Common myeloid progenitor, CD34-positive (primary cell): Measurements from ENCODE around the gene PHC2.

Source experiments
- CTCF ChIA-PET: fragments of 350-600 bp; sonication (Branson Sonifier 250); formaldehyde crosslinking; loops from one replicate; lab custom pipeline; 2021; ENCODE audit warnings: antibody characterized with exemption; lab: Charles Lee
- POLR2A ChIA-PET: fragments of 350-600 bp; sonication (Branson Sonifier 250); formaldehyde crosslinking; loops from one replicate; lab custom pipeline; 2021; ENCODE audit warnings: antibody characterized with exemption; lab: Charles Lee
- DNase-seq, 3 donors: peaks; one replicate each; pipeline versions ENCODE4 v3.0.0 to v3.0.0-alpha.2; 2013
- H3K27ac ChIP-seq, 2 experiments: 1 replicate in 1 of 2; 2 replicates in 1 of 2; pipeline ENCODE4 v1.7.0; 2013; ENCODE audit warnings: inconsistent platforms in 2 of 2, low read length in 2 of 2, mild to moderate bottlenecking in 2 of 2, low read depth in 1 of 2, moderate library complexity in 1 of 2; ENCODE audit not compliant: severe bottlenecking in 2 of 2, insufficient read depth in 1 of 2, poor library complexity in 1 of 2
- H3K27me3 ChIP-seq, 5 experiments: replicated peaks in 2 of 5; 1 replicate in 3 of 5; 2 replicates in 2 of 5; pipeline versions ENCODE4 v1.6.1 to v1.7.0; 2013; ENCODE audit warnings: low read length in 4 of 5, mild to moderate bottlenecking in 2 of 5, moderate library complexity in 2 of 5, inconsistent platforms in 1 of 5; ENCODE audit not compliant: insufficient read depth in 5 of 5, control insufficient read depth in 4 of 5
- H3K36me3 ChIP-seq, 4 experiments: 1 replicate in 2 of 4; 2 replicates in 2 of 4; pipeline versions ENCODE4 v1.6.1 to v1.7.0; 2013; ENCODE audit warnings: low read length in 3 of 4, control low read depth in 1 of 4, mild to moderate bottlenecking in 1 of 4; ENCODE audit not compliant: control insufficient read depth in 4 of 4, insufficient read depth in 4 of 4
- H3K4me1 ChIP-seq, 4 experiments: 1 replicate in 3 of 4; 2 replicates in 1 of 4; pipeline versions ENCODE4 v1.6.1 to v1.7.1; 2013; ENCODE audit warnings: low read length in 3 of 4, mild to moderate bottlenecking in 3 of 4, control low read depth in 1 of 4, inconsistent platforms in 1 of 4, moderate library complexity in 1 of 4; ENCODE audit not compliant: control insufficient read depth in 4 of 4, insufficient read depth in 4 of 4; ENCODE audit errors: control extremely low read depth in 1 of 4
- H3K4me3 ChIP-seq, 7 experiments: 1 replicate in 4 of 7; 2 replicates in 3 of 7; pipeline versions ENCODE4 v1.5.1 to v1.7.0; 2013; ENCODE audit warnings: mild to moderate bottlenecking in 7 of 7, low read length in 6 of 7, moderate library complexity in 6 of 7, inconsistent platforms in 2 of 7, low read depth in 2 of 7, control low read depth in 1 of 7; ENCODE audit not compliant: insufficient read depth in 4 of 7, control insufficient read depth in 1 of 7; ENCODE audit errors: extremely low read depth in 1 of 7
- H3K9me3 ChIP-seq, 5 experiments: 1 replicate in 4 of 5; 2 replicates in 1 of 5; pipeline versions ENCODE4 v1.6.1 to v1.7.1; 2013; ENCODE audit warnings: low read length in 4 of 5, mild to moderate bottlenecking in 2 of 5, inconsistent platforms in 1 of 5, low read depth in 1 of 5, moderate library complexity in 1 of 5; ENCODE audit not compliant: control insufficient read depth in 4 of 5, insufficient read depth in 2 of 5; ENCODE audit errors: control extremely low read depth in 1 of 5
- WGBS: methylation state at CpG from one replicate; pipeline ENCODE4 v1.1.5; 2013; ENCODE audit not compliant: insufficient coverage; 5-methylcytosine and 5-hydroxymethylcytosine counted together

The PHC2 gene

GRCh38 chr1:33392206-33392605, 38.7 kb downstream of the PHC2 start:
- Histone ChIP-seq H3K4me1 (peaks cover 20 to 45% (median 30%) of the 10 kb centered on the region in 4 experiments), H3K9me3 (no peaks in the 10 kb centered on the region), H3K4me3 (no peak overlapping the region), H3K27me3 (no peaks in the 10 kb centered on the region), H3K27ac (no peak overlapping the region), H3K36me3 (no peaks in the 10 kb centered on the region)
- POLR2A ChIA-PET: no interaction called here
- CTCF ChIA-PET: interaction anchor here (1.1 kb wide), 2 partner anchors 9 kb away, joined by 4 read pairs; no protein-coding TSS in a partner anchor
- no peak for DNase-seq
- 99% methylated on average over 8 of the region's 8 CpGs for WGBS

GRCh38 chr1:33391343-33392078, 39.4 kb downstream of the PHC2 start:
- Histone ChIP-seq H3K4me1 (peaks cover 14 to 40% (median 23%) of the 10 kb centered on the region in 4 experiments), H3K9me3 (no peaks in the 10 kb centered on the region), H3K27me3 (no peaks in the 10 kb centered on the region), H3K36me3 (no peaks in the 10 kb centered on the region), H3K27ac (no peak overlapping the region), H3K4me3 (no peak overlapping the region)
- WGBS: 98% methylated on average over 7 of the region's 8 CpGs
- CTCF ChIA-PET: interaction anchor here (1.1 kb wide), 1 partner anchor 10 kb away, joined by 4 read pairs; no protein-coding TSS in a partner anchor
- POLR2A ChIA-PET: no interaction called here
- no peak for DNase-seq

DNA sequence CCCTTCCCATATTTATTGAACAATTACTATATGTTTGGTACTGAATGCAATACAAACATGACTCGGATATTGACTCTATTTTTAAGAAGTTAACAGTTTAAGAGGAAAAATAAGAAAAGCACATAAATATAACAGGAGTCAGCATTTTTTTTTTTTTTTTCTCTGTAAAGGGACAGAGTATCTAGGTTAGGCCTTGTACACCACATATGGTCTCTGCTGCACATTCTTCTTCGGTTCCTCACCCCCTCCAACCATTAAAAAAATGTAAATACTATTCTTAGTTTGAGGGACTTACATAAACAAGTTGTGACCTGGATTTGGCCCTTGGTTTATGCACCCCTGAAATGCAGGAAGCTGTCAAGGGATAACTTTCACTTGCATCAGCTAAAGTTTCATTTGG, 40.4 kb downstream of the PHC2 start:
- no CpG with 5 or more reads among the region's 2 CpGs for WGBS
- ChIA-PET CTCF (no interaction called here), POLR2A (no interaction called here)
- Histone ChIP-seq H3K36me3 (no peaks in the 10 kb centered on the region), H3K9me3 (no peaks in the 10 kb centered on the region), H3K4me3 (no peak overlapping the region), H3K27ac (no peak overlapping the region), H3K4me1 (peaks cover 5 to 31% (median 16%) of the 10 kb centered on the region in 4 experiments), H3K27me3 (no peaks in the 10 kb centered on the region)
- no peak for DNase-seq

DNA sequence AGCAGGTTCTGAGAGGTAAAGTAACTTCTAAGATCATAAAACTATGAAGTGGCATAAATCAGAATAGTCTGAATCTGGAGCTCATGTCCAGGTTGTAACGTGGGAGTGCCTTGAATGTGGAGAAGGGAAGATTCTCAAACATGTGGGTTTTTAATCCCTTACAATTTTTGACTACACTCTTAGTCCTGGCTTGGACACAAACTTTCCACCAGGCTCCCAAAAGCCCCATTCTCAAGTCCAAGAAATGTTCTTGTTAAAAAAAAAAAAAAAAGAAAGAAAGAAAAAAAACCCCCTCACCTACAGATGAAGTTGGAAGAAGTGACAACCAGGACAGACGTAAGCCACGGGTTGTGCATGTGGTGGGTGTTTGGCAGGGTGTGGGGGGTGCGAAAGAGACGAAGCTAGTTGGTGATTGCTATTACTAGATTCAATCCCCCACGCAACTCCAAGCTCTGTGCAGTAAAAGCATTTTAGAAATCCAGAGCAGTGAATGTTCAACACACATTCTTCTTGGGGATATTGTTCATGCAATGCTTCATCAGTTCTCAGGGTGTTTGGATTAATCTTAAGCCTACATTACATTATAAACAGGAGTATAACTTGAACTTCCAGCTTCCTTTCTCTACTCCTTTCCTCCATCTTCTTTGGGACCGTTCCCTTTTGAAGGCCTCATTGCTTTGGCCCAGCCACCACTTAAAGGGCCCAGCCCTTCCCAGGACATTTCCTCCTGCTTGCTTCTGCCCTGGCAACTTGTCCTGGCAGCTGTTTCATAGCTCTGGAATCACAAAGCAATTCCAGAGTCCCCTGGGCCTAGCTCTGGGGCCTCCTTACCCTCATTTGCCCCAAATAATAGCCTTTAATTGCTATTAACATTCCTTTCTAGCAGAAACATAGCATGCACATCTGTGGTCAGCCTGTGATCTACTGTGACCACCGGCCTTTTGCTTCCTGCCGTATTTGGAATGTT, 41.8 kb downstream of the PHC2 start:
- DNase-seq: no peak

GRCh38 chr1:33387625-33388024, 43.3 kb downstream of the PHC2 start:
- ChIA-PET CTCF (no interaction called here), POLR2A (interaction anchor here (1.0 kb wide), 1 partner anchor 82 kb away, joined by 3 read pairs; no protein-coding TSS in a partner anchor)
- WGBS: 59% methylated on average over 3 of the region's 5 CpGs
- Histone ChIP-seq H3K9me3 (no peaks in the 10 kb centered on the region), H3K36me3 (no peaks in the 10 kb centered on the region), H3K4me1 (peaks cover 4 to 36% (median 20%) of the 10 kb centered on the region in 4 experiments), H3K27ac (no peak overlapping the region), H3K4me3 (no peak overlapping the region), H3K27me3 (no peaks in the 10 kb centered on the region)
- no peak for DNase-seq

More for the DNA sequence above, 41.8 kb downstream of the PHC2 start:
- CTCF ChIA-PET: interaction anchor here (0.6 to 1.8 kb wide), 4 partner anchors 12 to 171 kb away, joined by 3 to 4 read pairs (median 3); no protein-coding TSS in a partner anchor
- H3K4me1 ChIP-seq: peaks cover 4 to 31% (median 15%) of the 10 kb centered on the region in 4 experiments
- POLR2A ChIA-PET: no interaction called here
- H3K4me3 ChIP-seq: no peak overlapping the region
- 98% methylated on average over 5 of the region's 9 CpGs for WGBS
- H3K36me3 ChIP-seq: no peaks in the 10 kb centered on the region
- H3K27me3 ChIP-seq: no peaks in the 10 kb centered on the region
- H3K27ac ChIP-seq: no peak overlapping the region
- no peaks in the 10 kb centered on the region for H3K9me3 ChIP-seq

GRCh38 chr1:33385251-33385650, 45.6 kb downstream of the PHC2 start:
- H3K27ac ChIP-seq: no peak overlapping the region
- WGBS: 100% methylated on average over 6 of the region's 6 CpGs
- H3K4me1 ChIP-seq: peaks cover 14 to 60% (median 44%) of the 10 kb centered on the region in 4 experiments
- no peaks in the 10 kb centered on the region for H3K27me3 ChIP-seq
- CTCF ChIA-PET: interaction anchor here (0.9 to 1.3 kb wide), 3 partner anchors 8 to 16 kb away, joined by 3 read pairs; no protein-coding TSS in a partner anchor
- DNase-seq: no peak
- no peak overlapping the region for H3K4me3 ChIP-seq
- no peaks in the 10 kb centered on the region for H3K36me3 ChIP-seq
- H3K9me3 ChIP-seq: no peaks in the 10 kb centered on the region
- POLR2A ChIA-PET: no interaction called here
